NCI-H1930 (cell line): Measurements from ENCODE around the gene SUB1.
A peak's percentile ranks its signal among the peaks of the same experiment; 100 is the strongest.
"Not testable (repeated sequence)": the region's sequence is repeated elsewhere in the genome, so short reads cannot be mapped to it uniquely, and the experiment has no call there.

Experiments
- DNase-seq, 2 experiments: peaks; one replicate each; lab custom pipeline; 2025; lab: John Stamatoyannopoulos, UW

SUB1 gene

GRCh38 chr5:32600054-32600622 lies 14.8 kb downstream of the SUB1 start:
- DNase-seq, result no peak

- no peak for DNase-seq
These were observed 16.4 kb downstream of the SUB1 start for GRCh38 chr5:32601623-32602295.

GRCh38 chr5:32602906-32603305 lies 17.5 kb downstream of the SUB1 start:
- DNase-seq, result no peak

GRCh38 chr5:32604800-32605765 lies 19.7 kb downstream of the SUB1 start:
- DNase-seq, result no peak

- DNase-seq, result no peak
These were observed 20.4 kb downstream of the SUB1 start for GRCh38 chr5:32605766-32606152.

- DNase-seq, result no peak
These were observed 27.0 kb downstream of the SUB1 start for GRCh38 chr5:32612134-32612888.

GRCh38 chr5:32613050-32613672 lies 27.8 kb downstream of the SUB1 start:
- DNase-seq, result peak; percentile 79 to 89

- DNase-seq, result no peak
These were observed 29.9 kb downstream of the SUB1 start for GRCh38 chr5:32615236-32615635.

- no peak for DNase-seq
These were observed 33.6 kb downstream of the SUB1 start for GRCh38 chr5:32618962-32619361.

GRCh38 chr5:32621256-32621655 lies 35.9 kb downstream of the SUB1 start:
- DNase-seq, result no peak

- DNase-seq, result no peak
These were observed 39.7 kb downstream of the SUB1 start for GRCh38 chr5:32625106-32625505.

GRCh38 chr5:32625547-32625946 lies 40.2 kb downstream of the SUB1 start:
- DNase-seq, result no peak

GRCh38 chr5:32627219-32627870 lies 42.0 kb downstream of the SUB1 start:
- no peak for DNase-seq

GRCh38 chr5:32628049-32628844 lies 42.9 kb downstream of the SUB1 start:
- DNase-seq, result no peak

GRCh38 chr5:32630867-32631491 lies 45.6 kb downstream of the SUB1 start:
- no peak for DNase-seq

- DNase-seq, result not testable (repeated sequence)
These were observed 47.7 kb downstream of the SUB1 start for GRCh38 chr5:32633017-32633416.

- DNase-seq, result no peak
These were observed 53.0 kb downstream of the SUB1 start for GRCh38 chr5:32638309-32638708.

GRCh38 chr5:32639943-32640342 lies 54.6 kb downstream of the SUB1 start:
- DNase-seq, result no peak

- DNase-seq, result no peak
These were observed 57.1 kb downstream of the SUB1 start for GRCh38 chr5:32642276-32643002.
